ENCODE data around the gene AGPS. TPM values are rescaled to one million over a fixed set of nuclear protein-coding genes. Genes with fewer than 3 reads are reported as not detected.

AGPS gene
- total and polyA plus RNA-seq, 2 donors (not counting 1 experiment from before 2014, with no cell fraction given) = 2.2 to 25.5 TPM

- ATAC-seq (ENCODE audit: low read depth) (no peak), DNase-seq (no peak)
- H3K27ac Mint-ChIP-seq = no peak overlapping the region
- peaks cover 0 to 2% of the 10 kb centered on the region in 2 experiments for H3K36me3 ChIP-seq (replicated peaks in 1 of 2; ENCODE audit: control extremely low read depth in 1 of 2, control insufficient read depth in 1 of 2, extremely low read depth in 1 of 2, insufficient read depth in 2 of 2, low read length in 1 of 2)
- H3K9me3 Mint-ChIP-seq (ENCODE audit: insufficient read depth) = no peaks in the 10 kb centered on the region
- POLR2A ChIA-PET = no interaction called here
- no peaks in the 10 kb centered on the region for H3K9me3 ChIP-seq (ENCODE audit: control extremely low read depth in 1 of 3, control insufficient read depth in 2 of 3, insufficient read depth in 1 of 3, low read length in 2 of 3)
- TF ChIP-seq CTCF (IDR thresholded peaks at IDR 0.05) (no peak), EZH2 (IDR thresholded peaks at IDR 0.05; ENCODE audit: borderline replicate concordance, insufficient read depth, low read depth, low read length, poor library complexity, severe bottlenecking) (no peak)
- H3K4me1 Mint-ChIP-seq = peaks cover 33% of the 10 kb centered on the region
- H3K27me3 ChIP-seq (replicated peaks in 1 of 4; ENCODE audit: control extremely low read depth in 1 of 4, control insufficient read depth in 3 of 4, insufficient read depth in 4 of 4, low read length in 3 of 4) = no peaks in the 10 kb centered on the region
- H3K27me3 Mint-ChIP-seq = no peaks in the 10 kb centered on the region
- no peak overlapping the region for H2AFZ ChIP-seq (ENCODE audit: insufficient read depth, low read depth, low read length, poor library complexity, severe bottlenecking)
- peaks cover 90% of the 10 kb centered on the region for H3K79me2 ChIP-seq (ENCODE audit: control insufficient read depth, insufficient read depth, low read length)
- intact Hi-C loops (cut with micrococcal nuclease) = no loop called here
- CTCF ChIA-PET = no interaction called here
- H3K4me1 ChIP-seq (ENCODE audit: control insufficient read depth in 2 of 2, insufficient read depth in 2 of 2, low read length in 2 of 2) = no peaks in the 10 kb centered on the region
- H3K4me2 ChIP-seq (replicated peaks; ENCODE audit: low read depth, low read length, poor library complexity, severe bottlenecking) = no peak overlapping the region
- H3K9ac ChIP-seq (ENCODE audit: low read length) = no peak overlapping the region
- H3K4me3 ChIP-seq (ENCODE audit: control extremely low read depth in 1 of 5, extremely low read depth in 1 of 5, insufficient read depth in 1 of 5, low read depth in 2 of 5, low read length in 4 of 5) = no peak overlapping the region
- no peak overlapping the region for H3K27ac ChIP-seq (ENCODE audit: low read length in 2 of 2)
- no peaks in the 10 kb centered on the region for H4K20me1 ChIP-seq (ENCODE audit: control insufficient read depth, insufficient read depth, low read length, poor library complexity, severe bottlenecking)
- H3K4me3 Mint-ChIP-seq = no peak overlapping the region
- WGBS (ENCODE audit: insufficient coverage) = no CpG with 5 or more reads among the region's 4 CpGs
Observed at GRCh38 chr2:177400337-177400923, 7.9 kb downstream of the AGPS start.

- DNase-seq (no peak), ATAC-seq (ENCODE audit: low read depth) (no peak)
- H3K36me3 ChIP-seq (replicated peaks in 1 of 2; ENCODE audit: control extremely low read depth in 1 of 2, control insufficient read depth in 1 of 2, extremely low read depth in 1 of 2, insufficient read depth in 2 of 2, low read length in 1 of 2) = peaks cover 0 to 2% of the 10 kb centered on the region in 2 experiments
- TF ChIP-seq EZH2 (IDR thresholded peaks at IDR 0.05; ENCODE audit: borderline replicate concordance, insufficient read depth, low read depth, low read length, poor library complexity, severe bottlenecking) = no peak
- no peak for TF ChIP-seq CTCF (IDR thresholded peaks at IDR 0.05)
- Mint-ChIP-seq H3K4me1 (peaks cover 29% of the 10 kb centered on the region), H3K9me3 (ENCODE audit: insufficient read depth) (no peaks in the 10 kb centered on the region), H3K27ac (no peak overlapping the region), H3K27me3 (no peaks in the 10 kb centered on the region), H3K4me3 (no peak overlapping the region)
- no peaks in the 10 kb centered on the region for H4K20me1 ChIP-seq (ENCODE audit: control insufficient read depth, insufficient read depth, low read length, poor library complexity, severe bottlenecking)
- no CpG with 5 or more reads among the region's 1 CpG for WGBS (ENCODE audit: insufficient coverage)
- no peak overlapping the region for H3K9ac ChIP-seq (ENCODE audit: low read length)
- ChIA-PET CTCF (interaction anchor here (0.9 kb wide), 1 partner anchor 14 kb away, joined by 3 read pairs; no protein-coding TSS in a partner anchor), POLR2A (no interaction called here)
- no peaks in the 10 kb centered on the region for H3K27me3 ChIP-seq (replicated peaks in 1 of 4; ENCODE audit: control extremely low read depth in 1 of 4, control insufficient read depth in 3 of 4, insufficient read depth in 4 of 4, low read length in 3 of 4)
- H3K4me2 ChIP-seq (replicated peaks; ENCODE audit: low read depth, low read length, poor library complexity, severe bottlenecking) = no peak overlapping the region
- H2AFZ ChIP-seq (ENCODE audit: insufficient read depth, low read depth, low read length, poor library complexity, severe bottlenecking) = no peak overlapping the region
- H3K79me2 ChIP-seq (ENCODE audit: control insufficient read depth, insufficient read depth, low read length) = peaks cover 85% of the 10 kb centered on the region
- no peaks in the 10 kb centered on the region for H3K4me1 ChIP-seq (ENCODE audit: control insufficient read depth in 2 of 2, insufficient read depth in 2 of 2, low read length in 2 of 2)
- intact Hi-C loops (cut with micrococcal nuclease) = no loop called here
- no peak overlapping the region for H3K27ac ChIP-seq (ENCODE audit: low read length in 2 of 2)
- no peak overlapping the region for H3K4me3 ChIP-seq (ENCODE audit: control extremely low read depth in 1 of 5, extremely low read depth in 1 of 5, insufficient read depth in 1 of 5, low read depth in 2 of 5, low read length in 4 of 5)
- no peaks in the 10 kb centered on the region for H3K9me3 ChIP-seq (ENCODE audit: control extremely low read depth in 1 of 3, control insufficient read depth in 2 of 3, insufficient read depth in 1 of 3, low read length in 2 of 3)
Observed at GRCh38 chr2:177402096-177402495, 9.5 kb downstream of the AGPS start.

Data from B cell (primary cell).